Measurements from ENCODE around the gene AKR1D1.
"Not testable (repeated sequence)": the region's sequence is repeated elsewhere in the genome, so short reads cannot be mapped to it uniquely, and the experiment has no call there.

The AKR1D1 gene

DNA sequence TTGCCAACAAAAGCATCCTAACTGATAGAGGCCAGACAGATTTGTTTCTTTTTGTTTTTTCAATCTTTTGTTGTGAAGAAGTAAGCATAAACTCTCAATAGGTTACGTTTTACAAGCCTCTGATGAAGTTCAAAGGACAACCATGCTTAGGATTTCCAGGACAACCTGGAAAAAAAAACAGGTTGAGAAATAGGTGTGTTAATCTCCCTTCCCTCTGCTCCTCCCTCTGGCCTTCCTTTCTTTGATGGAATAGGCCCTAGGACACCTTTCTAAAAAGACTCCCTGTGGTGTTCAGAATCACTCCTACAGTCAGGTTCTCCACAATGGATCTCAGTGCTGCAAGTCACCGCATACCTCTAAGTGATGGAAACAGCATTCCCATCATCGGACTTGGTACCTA, at the start of gene AKR1D1:
AKR1D1 (plus strand) TSS at position 264 of the 400 bp plus-strand sequence; CDS start at position 324, 60 bp downstream.
- H3K4me3 Mint-ChIP-seq: no peak within 1 kb of the TSS
- H3K27ac Mint-ChIP-seq: no peak within 1 kb of the TSS

GRCh38 chr7:138027100-138027499, 49.2 kb upstream of the AKR1D1 start:
- H3K27ac Mint-ChIP-seq: no peak overlapping the region
- no peaks in the 10 kb centered on the region for H3K36me3 Mint-ChIP-seq (ENCODE audit: low read depth)
- no peak overlapping the region for H3K4me3 Mint-ChIP-seq
- H3K9me3 Mint-ChIP-seq: peaks cover 5% of the 10 kb centered on the region
- H3K4me1 Mint-ChIP-seq (ENCODE audit: low read depth): peaks cover 5% of the 10 kb centered on the region
- H3K27me3 Mint-ChIP-seq: peaks cover 6% of the 10 kb centered on the region
- no peak for DNase-seq

More for the DNA sequence above, at the start of gene AKR1D1:
- no peaks in the 10 kb centered on the region for H3K36me3 Mint-ChIP-seq (ENCODE audit: low read depth)
- H3K27me3 Mint-ChIP-seq: peaks cover 7% of the 10 kb centered on the region
- no peaks in the 10 kb centered on the region for H3K4me1 Mint-ChIP-seq (ENCODE audit: low read depth)
- H3K9me3 Mint-ChIP-seq: peaks cover 14% of the 10 kb centered on the region
- DNase-seq: no peak

DNA sequence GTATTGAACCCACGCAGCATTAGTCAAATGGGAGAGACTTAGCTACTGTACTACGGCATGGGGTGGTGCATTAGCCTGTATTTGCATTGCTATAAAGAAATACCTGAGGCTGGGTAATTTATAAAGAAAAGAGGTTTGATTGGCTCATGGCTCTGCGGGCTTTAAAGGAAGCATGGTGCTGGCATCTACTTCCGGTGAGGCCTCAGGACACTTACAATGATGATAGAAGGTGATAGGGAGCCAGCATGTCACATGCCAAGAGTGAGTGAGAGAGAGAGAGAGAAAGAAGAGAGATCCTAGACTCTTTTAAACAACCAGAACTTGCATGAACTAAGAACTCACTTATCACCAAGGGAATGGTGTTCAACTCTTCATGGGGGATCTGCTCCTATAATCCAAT, 47.1 kb upstream of the AKR1D1 start:
- peaks cover 2% of the 10 kb centered on the region for H3K4me1 Mint-ChIP-seq (ENCODE audit: low read depth)
- no peak for DNase-seq
- no peak overlapping the region for H3K4me3 Mint-ChIP-seq
- H3K9me3 Mint-ChIP-seq: peaks cover 5% of the 10 kb centered on the region
- H3K36me3 Mint-ChIP-seq (ENCODE audit: low read depth): no peaks in the 10 kb centered on the region
- H3K27ac Mint-ChIP-seq: no peak overlapping the region
- H3K27me3 Mint-ChIP-seq: peaks cover 8% of the 10 kb centered on the region

DNA sequence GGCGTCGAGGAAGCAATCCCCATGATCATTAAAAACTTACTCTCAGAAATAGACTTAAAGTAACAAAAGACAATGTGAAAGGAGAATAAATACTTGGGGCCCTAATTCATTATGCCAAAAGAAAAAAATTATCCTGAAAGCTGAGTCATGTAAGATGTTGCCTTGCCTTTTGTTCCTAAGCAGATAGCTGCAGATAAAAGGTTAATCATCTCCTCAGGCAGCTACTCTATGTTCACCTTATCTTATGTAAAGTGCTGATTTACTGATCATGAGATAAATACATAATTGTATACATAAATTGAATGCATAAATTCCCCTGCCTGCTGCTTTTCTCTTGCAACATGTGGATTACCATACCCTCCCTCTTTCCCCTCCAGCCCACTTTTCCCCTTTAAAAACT, 46.3 kb upstream of the AKR1D1 start:
- no peaks in the 10 kb centered on the region for H3K4me1 Mint-ChIP-seq (ENCODE audit: low read depth)
- H3K4me3 Mint-ChIP-seq: no peak overlapping the region
- H3K9me3 Mint-ChIP-seq: peaks cover 5% of the 10 kb centered on the region
- H3K36me3 Mint-ChIP-seq (ENCODE audit: low read depth): no peaks in the 10 kb centered on the region
- H3K27ac Mint-ChIP-seq: no peak overlapping the region
- no peak for DNase-seq
- peaks cover 8% of the 10 kb centered on the region for H3K27me3 Mint-ChIP-seq

GRCh38 chr7:138030679-138031351, 45.4 kb upstream of the AKR1D1 start:
- peaks cover 8% of the 10 kb centered on the region for H3K27me3 Mint-ChIP-seq
- no peaks in the 10 kb centered on the region for H3K9me3 Mint-ChIP-seq
- no peak overlapping the region for H3K27ac Mint-ChIP-seq
- H3K36me3 Mint-ChIP-seq (ENCODE audit: low read depth): no peaks in the 10 kb centered on the region
- DNase-seq: no peak
- no peaks in the 10 kb centered on the region for H3K4me1 Mint-ChIP-seq (ENCODE audit: low read depth)
- no peak overlapping the region for H3K4me3 Mint-ChIP-seq

GRCh38 chr7:138032186-138032585, 44.1 kb upstream of the AKR1D1 start:
- Mint-ChIP-seq H3K27me3 (peaks cover 11% of the 10 kb centered on the region), H3K27ac (no peak overlapping the region), H3K4me3 (no peak overlapping the region), H3K36me3 (ENCODE audit: low read depth) (peaks cover 3% of the 10 kb centered on the region), H3K4me1 (ENCODE audit: low read depth) (no peaks in the 10 kb centered on the region), H3K9me3 (peaks cover 4% of the 10 kb centered on the region)
- no peak for DNase-seq

DNA sequence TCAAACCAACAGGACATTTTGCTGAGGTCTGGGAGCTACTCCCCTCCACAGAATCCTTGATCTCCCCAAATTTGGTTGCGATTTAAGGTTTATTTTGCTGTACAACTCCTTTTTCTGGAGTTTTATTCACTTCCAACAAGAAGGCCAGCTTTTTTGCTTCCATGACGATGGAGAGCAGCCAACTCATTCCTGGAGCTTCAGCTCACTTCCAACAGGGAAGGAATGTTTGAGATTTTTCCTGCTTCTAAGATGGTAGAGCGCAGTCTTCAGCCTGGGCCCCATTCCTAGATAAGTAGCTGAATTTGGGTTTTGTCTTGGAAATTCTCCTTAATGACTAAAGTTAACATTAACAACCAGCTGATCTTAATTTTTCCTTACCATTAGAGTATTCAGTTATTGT, 43.5 kb upstream of the AKR1D1 start:
- Mint-ChIP-seq H3K27me3 (peaks cover 12% of the 10 kb centered on the region), H3K4me3 (no peak overlapping the region), H3K4me1 (ENCODE audit: low read depth) (no peaks in the 10 kb centered on the region), H3K36me3 (ENCODE audit: low read depth) (peaks cover 3% of the 10 kb centered on the region), H3K27ac (no peak overlapping the region), H3K9me3 (peaks cover 4% of the 10 kb centered on the region)
- DNase-seq: no peak

- H3K4me1 Mint-ChIP-seq (ENCODE audit: low read depth): no peaks in the 10 kb centered on the region
- no peak for DNase-seq
- H3K36me3 Mint-ChIP-seq (ENCODE audit: low read depth): peaks cover 3% of the 10 kb centered on the region
- H3K9me3 Mint-ChIP-seq: peaks cover 4% of the 10 kb centered on the region
- H3K27me3 Mint-ChIP-seq: peaks cover 14% of the 10 kb centered on the region
- no peak overlapping the region for H3K4me3 Mint-ChIP-seq
- H3K27ac Mint-ChIP-seq: no peak overlapping the region
Measured at GRCh38 chr7:138033241-138033640, 43.0 kb upstream of the AKR1D1 start.

- peaks cover 8% of the 10 kb centered on the region for H3K9me3 Mint-ChIP-seq
- H3K36me3 Mint-ChIP-seq (ENCODE audit: low read depth): peaks cover 3% of the 10 kb centered on the region
- no peak overlapping the region for H3K4me3 Mint-ChIP-seq
- peaks cover 37% of the 10 kb centered on the region for H3K27me3 Mint-ChIP-seq
- H3K27ac Mint-ChIP-seq: no peak overlapping the region
- DNase-seq: no peak
- H3K4me1 Mint-ChIP-seq (ENCODE audit: low read depth): no peaks in the 10 kb centered on the region
Measured at GRCh38 chr7:138036135-138036534, 40.1 kb upstream of the AKR1D1 start.

GRCh38 chr7:138040063-138040462, 36.2 kb upstream of the AKR1D1 start:
- peaks cover 38% of the 10 kb centered on the region for H3K27me3 Mint-ChIP-seq
- not testable (repeated sequence) for DNase-seq; H3K36me3 Mint-ChIP-seq (ENCODE audit: low read depth); H3K27ac Mint-ChIP-seq; H3K4me1 Mint-ChIP-seq (ENCODE audit: low read depth); H3K9me3 Mint-ChIP-seq; H3K4me3 Mint-ChIP-seq

DNA sequence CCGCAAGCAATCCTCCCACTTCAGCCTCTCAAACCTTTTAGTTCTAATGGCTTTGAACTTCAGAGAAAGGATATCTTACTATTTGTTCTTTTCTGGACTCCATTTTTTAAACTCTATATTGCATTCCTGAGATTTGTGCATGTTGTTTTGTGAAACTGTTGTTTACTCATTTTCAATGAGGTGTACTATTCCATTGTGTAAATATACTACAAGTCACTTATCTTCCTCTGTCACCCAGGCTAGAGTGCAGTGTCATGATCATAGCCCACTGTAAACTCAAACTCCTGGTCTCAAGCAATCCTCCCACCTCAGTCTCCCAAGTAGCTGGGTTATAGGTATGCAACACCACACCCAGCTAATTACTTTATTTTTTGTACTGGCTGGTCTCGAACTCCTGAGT, 31.4 kb upstream of the AKR1D1 start:
- Mint-ChIP-seq H3K27ac (no peak overlapping the region), H3K4me1 (ENCODE audit: low read depth) (no peaks in the 10 kb centered on the region), H3K27me3 (peaks cover 37% of the 10 kb centered on the region), H3K36me3 (ENCODE audit: low read depth) (no peaks in the 10 kb centered on the region), H3K4me3 (no peak overlapping the region), H3K9me3 (peaks cover 3% of the 10 kb centered on the region)
- DNase-seq: no peak

- H3K4me1 Mint-ChIP-seq (ENCODE audit: low read depth): no peaks in the 10 kb centered on the region
- H3K4me3 Mint-ChIP-seq: no peak overlapping the region
- H3K9me3 Mint-ChIP-seq: peaks cover 7% of the 10 kb centered on the region
- no peak overlapping the region for H3K27ac Mint-ChIP-seq
- no peak for DNase-seq
- no peaks in the 10 kb centered on the region for H3K36me3 Mint-ChIP-seq (ENCODE audit: low read depth)
- peaks cover 29% of the 10 kb centered on the region for H3K27me3 Mint-ChIP-seq
Measured at GRCh38 chr7:138047907-138048306, 28.4 kb upstream of the AKR1D1 start.

DNA sequence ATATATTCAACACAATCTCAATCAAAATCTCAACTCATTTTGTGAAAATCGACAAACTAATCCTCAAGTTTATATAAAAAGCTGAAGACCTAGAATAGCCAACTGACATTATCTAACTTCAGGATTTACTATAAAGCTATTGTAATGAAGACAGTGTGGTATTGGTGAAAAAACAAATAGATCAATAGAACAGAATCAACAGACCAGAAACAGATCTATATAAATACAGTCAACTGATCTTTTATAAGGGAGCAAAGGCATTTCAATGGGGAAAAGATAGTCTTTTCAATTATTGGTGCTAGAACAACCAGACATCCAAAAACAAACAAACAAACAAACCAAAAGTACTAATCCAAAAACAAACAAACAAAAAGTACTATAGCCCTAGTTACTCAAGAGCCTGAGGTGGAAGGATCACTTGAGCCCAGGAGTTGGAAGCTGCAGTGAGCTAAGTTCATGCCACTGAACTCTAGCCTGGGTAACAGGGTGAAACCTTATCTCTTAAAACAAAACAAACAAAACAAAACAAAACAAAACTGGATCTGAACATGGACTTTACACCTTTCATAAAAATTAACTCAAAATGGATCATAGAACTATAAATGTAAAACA, 26.6 kb upstream of the AKR1D1 start:
- no peaks in the 10 kb centered on the region for H3K36me3 Mint-ChIP-seq (ENCODE audit: low read depth)
- no peak overlapping the region for H3K4me3 Mint-ChIP-seq
- H3K27ac Mint-ChIP-seq: no peak overlapping the region
- DNase-seq: no peak
- no peaks in the 10 kb centered on the region for H3K4me1 Mint-ChIP-seq (ENCODE audit: low read depth)
- peaks cover 7% of the 10 kb centered on the region for H3K9me3 Mint-ChIP-seq
- peaks cover 29% of the 10 kb centered on the region for H3K27me3 Mint-ChIP-seq

DNA sequence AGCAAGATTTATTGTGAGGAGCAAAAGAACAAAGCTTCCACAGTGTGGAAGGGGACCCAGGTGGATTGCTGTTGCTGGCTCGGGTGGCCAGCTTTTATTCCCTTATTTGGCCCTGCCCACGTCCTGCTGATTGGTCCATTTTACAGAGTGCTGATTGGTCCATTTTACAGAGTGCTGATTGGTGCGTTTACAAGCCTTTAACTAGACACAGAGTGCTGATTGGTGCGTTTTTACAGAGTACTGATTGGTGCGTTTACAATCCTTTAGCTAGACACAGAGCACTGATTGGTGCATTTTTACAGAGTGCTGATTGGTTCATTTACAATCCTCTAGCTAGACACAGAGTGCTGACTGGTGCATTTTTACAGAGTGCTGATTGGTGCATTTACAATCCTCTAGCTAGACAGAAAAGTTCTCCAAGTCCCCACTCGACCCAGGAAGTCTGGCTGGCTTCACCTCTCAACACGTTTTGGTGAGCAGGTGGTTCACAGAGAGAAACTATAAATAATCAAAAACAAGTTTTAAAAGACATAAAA, 24.5 kb upstream of the AKR1D1 start:
- DNase-seq; H3K4me3 Mint-ChIP-seq; H3K9me3 Mint-ChIP-seq; H3K27ac Mint-ChIP-seq; H3K36me3 Mint-ChIP-seq (ENCODE audit: low read depth); H3K4me1 Mint-ChIP-seq (ENCODE audit: low read depth): not testable (repeated sequence)
- H3K27me3 Mint-ChIP-seq: peaks cover 14% of the 10 kb centered on the region

DNA sequence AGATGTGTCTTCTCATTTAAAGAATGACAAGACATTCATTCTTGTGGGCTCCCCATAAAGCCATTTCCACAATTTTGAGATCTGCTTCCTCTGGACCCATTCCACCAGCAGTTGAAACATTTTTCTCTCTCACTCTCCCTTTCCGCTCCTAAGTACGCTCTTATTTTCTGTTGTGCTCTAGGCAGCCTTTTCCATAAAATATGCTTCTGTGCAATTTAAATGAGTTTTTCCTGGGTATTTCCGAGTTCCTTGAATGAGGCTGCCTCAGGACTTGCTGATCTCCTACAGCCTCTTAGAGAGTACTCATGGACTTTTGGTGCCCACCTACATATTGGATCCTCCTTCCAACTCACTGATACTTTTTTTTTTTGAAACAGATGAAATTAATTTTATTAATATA, 23.6 kb upstream of the AKR1D1 start:
- Mint-ChIP-seq H3K27ac (no peak overlapping the region), H3K4me1 (ENCODE audit: low read depth) (no peaks in the 10 kb centered on the region), H3K9me3 (peaks cover 7% of the 10 kb centered on the region)

More for the DNA sequence above, 23.6 kb upstream of the AKR1D1 start:
- Mint-ChIP-seq H3K27me3 (peaks cover 9% of the 10 kb centered on the region), H3K4me3 (no peak overlapping the region), H3K36me3 (ENCODE audit: low read depth) (no peaks in the 10 kb centered on the region)
- DNase-seq: no peak
